ENCODE results near the gene ISL1.

- TF ChIP-seq, protein P1, sequence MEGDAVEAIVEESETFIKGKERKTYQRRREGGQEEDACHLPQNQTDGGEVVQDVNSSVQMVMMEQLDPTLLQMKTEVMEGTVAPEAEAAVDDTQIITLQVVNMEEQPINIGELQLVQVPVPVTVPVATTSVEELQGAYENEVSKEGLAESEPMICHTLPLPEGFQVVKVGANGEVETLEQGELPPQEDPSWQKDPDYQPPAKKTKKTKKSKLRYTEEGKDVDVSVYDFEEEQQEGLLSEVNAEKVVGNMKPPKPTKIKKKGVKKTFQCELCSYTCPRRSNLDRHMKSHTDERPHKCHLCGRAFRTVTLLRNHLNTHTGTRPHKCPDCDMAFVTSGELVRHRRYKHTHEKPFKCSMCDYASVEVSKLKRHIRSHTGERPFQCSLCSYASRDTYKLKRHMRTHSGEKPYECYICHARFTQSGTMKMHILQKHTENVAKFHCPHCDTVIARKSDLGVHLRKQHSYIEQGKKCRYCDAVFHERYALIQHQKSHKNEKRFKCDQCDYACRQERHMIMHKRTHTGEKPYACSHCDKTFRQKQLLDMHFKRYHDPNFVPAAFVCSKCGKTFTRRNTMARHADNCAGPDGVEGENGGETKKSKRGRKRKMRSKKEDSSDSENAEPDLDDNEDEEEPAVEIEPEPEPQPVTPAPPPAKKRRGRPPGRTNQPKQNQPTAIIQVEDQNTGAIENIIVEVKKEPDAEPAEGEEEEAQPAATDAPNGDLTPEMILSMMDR (IDR thresholded peaks at IDR 0.05), result no peak
- TF ChIP-seq EZH2 (IDR thresholded peaks at IDR 0.05), result peak; percentile 71
These were observed 622 bp upstream of the ISL1 start for GRCh38 chr5:51382521-51383130.

Measured in neural progenitor cell (in vitro differentiated cells).